NCI-H1694 treated with DMSO at 0.1 percent for 48 hours (cell line): Measurements from ENCODE around the gene FCER1G.

ENCODE experiments used
- DNase-seq: peaks from one replicate; lab custom pipeline; 2025; lab: John Stamatoyannopoulos, UW

The FCER1G gene

DNA sequence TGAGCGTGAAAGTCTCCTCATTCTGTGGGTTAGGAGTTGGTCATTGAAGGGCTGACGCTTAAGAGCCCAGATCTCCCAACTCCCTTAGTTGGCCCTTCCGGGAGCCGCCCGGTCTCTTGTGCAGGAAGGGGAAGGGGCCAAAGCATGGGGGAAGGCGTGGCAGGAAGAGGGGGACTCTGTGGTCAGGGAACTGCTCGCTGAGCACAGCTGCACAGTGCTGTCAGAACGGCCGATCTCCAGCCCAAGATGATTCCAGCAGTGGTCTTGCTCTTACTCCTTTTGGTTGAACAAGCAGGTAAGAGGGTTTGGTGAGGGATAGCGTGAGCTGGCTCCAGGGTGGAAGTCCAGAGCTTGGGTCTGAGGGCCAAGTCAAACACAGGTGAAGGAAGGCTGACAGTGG, at the start of gene FCER1G:
Gene FCER1G, plus strand, starts transcription at position 220 of the 400 bp plus-strand sequence. Its CDS starts 27 bp downstream, at position 247.
- no peak for DNase-seq

GRCh38 chr1:161165742-161166668, 49.1 kb upstream of the FCER1G start, which contains the start of gene PPOX:
TSS of gene PPOX (plus strand) at chr1:161166426. CDS start at chr1:161166848, 422 bp downstream.
- DNase-seq: peak; percentile 99

DNA sequence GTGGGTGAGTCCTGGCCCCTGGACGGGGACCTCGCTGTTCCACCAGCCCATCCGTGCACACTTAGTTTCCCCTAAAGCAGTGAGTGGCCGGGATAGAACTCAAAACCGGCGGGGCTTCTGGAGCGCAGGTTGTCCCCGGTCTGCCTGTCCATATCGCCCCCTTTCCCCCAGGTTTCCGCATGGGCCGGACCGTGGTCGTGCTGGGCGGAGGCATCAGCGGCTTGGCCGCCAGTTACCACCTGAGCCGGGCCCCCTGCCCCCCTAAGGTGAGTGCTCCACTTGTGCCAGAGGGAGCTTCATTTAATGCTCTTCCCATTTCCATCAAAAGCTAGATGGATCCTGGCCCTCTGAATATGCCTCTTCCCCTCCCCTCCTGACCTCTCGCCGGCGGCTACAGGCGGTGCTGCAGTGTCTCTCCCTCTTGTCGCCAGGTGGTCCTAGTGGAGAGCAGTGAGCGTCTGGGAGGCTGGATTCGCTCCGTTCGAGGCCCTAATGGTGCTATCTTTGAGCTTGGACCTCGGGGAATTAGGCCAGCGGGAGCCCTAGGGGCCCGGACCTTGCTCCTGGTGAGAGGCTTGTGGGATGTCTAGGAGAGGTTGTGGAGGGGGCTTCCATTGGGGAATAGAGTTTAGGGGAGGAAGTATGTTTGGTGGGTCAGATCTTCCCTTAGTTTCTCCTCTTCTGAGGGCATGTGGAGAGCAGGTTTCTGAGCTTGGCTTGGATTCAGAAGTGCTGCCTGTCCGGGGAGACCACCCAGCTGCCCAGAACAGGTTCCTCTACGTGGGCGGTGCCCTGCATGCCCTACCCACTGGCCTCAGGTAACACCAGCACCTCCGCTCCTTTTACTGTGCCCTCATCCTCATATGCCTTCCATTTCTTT, 48.2 kb upstream of the FCER1G start:
- DNase-seq: no peak

GRCh38 chr1:161168906-161169305, 46.2 kb upstream of the FCER1G start:
- no peak for DNase-seq

- DNase-seq: no peak
Measured at GRCh38 chr1:161171191-161171590, 43.9 kb upstream of the FCER1G start.

DNA sequence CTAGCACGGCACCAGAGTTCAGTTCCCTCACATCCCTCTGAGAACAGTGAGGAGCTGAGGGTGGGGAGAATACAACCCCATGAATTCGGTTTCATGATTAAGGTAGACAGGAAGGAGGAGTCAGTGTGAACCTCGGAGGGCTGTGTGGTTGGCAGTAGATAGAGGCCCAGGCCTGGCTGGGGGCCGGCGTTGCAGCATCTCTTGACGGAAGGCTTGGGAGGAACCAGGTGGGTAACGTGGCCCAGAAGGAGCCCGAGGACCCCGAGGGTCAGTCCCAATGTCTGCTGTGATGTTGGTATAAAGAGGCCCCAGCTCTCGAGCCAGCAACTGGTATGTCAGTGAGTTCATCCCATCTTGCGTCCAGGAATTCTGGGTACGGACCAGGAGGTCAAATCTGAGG, 43.4 kb upstream of the FCER1G start:
- DNase-seq: no peak

GRCh38 chr1:161172349-161172748, 42.7 kb upstream of the FCER1G start:
- no peak for DNase-seq

GRCh38 chr1:161172776-161173376, 42.2 kb upstream of the FCER1G start:
- DNase-seq: no peak

- no peak for DNase-seq
Measured at GRCh38 chr1:161173711-161174110, 41.4 kb upstream of the FCER1G start.

- no peak for DNase-seq
Measured at GRCh38 chr1:161174911-161175310, 40.2 kb upstream of the FCER1G start.

GRCh38 chr1:161175771-161176453, 39.2 kb upstream of the FCER1G start:
- no peak for DNase-seq

- DNase-seq: no peak
Measured at GRCh38 chr1:161176468-161177111, 38.5 kb upstream of the FCER1G start.

DNA sequence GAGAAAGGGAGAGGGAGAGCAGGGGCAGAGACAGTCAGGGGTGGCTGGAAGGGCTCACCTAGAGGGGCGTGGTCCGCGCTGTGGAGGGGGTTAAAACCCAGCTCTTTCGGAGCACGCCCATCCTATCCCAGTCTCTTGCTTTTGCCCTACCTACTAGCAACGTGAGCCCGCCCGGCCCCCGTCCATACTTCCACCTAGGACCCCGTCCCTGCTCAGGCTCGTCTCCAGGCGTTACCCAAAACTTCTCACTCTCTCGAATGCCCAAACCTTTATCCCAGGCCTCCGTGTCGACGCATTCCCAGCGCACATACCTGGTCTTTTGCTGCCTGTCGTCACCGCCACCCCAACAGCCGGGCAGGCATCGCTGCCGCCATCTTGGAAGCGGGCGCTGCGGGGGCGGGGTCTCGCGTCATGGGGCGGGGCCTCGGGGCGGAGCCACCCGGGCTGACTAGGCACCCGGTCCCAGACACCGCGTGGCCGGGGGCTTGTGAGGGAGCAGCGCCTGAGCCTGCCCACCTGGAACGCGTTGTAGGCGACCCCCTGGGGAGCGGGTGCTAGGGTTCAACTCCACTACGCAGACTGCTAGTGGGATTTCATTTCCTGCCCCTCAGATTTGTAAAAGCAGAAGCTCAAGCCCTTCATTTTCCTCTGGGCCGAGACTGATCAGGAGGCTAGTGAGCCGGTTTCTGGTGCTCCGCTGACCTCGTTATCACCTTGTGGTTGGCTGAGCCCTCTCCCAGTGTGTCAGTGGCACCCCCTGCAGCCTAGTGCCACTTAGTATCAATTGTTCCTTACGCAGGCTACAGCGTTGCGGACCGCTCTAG, 37.8 kb upstream of the FCER1G start, which contains the start of gene B4GALT3:
Gene B4GALT3, minus strand, starts transcription at position 396 of the 824 bp plus-strand sequence. CDS start 1,447 bp downstream, outside the sequence.
- DNase-seq: peak; percentile 64

DNA sequence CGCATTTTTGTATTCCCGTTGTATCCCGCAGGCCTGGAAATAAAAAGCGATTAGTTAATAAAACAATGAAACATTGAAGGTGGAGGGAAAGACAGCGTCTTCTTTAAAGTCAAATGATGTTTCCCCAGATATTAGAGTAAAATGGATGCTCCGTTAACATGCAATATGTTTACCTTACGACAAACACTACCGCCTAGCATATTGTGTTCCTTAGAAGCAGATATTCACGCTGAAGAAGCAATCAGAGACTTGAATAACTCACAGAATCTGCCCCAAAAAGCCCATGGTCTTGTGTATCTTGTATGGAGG, 37.2 kb upstream of the FCER1G start:
- peak; percentile 46 for DNase-seq

DNA sequence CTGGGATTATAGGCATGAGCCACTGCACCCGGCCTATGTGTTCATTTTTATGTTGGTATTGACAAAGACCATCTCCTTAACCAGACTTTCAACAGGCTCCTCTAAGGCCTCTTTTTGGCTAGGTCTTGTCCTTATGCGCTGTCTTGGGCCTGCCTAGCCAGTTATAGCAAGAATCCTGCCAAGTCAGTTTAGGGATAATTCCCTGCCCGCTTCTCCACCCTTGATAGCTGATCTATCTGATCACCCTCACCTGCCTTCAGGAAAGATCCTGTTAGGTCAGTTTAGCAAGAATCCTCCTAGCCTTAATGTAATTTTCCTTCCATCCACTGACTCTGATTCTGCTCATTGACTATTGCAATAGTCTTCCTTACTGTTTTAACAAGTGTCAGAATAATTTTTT, 35.4 kb upstream of the FCER1G start:
- DNase-seq: no peak

DNA sequence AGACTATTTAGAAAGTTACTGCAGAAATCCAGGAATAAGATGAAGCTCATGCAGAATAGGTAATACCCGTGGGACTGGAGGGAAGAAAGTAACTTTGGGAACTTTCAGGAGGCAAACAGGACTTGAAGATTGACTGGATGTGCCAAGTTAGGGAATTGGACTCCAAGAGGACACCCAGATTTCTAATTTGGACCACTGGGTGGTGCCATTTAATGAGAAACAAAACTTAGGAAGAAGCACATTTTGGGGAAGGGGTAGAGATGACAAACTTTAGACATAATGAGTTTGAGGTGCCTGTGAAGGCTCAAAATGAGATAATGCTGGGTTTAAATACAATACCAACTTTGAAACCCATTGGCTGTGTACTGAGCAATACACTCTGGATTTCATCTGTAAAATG, 34.5 kb upstream of the FCER1G start:
- peak; percentile 12 for DNase-seq

- DNase-seq: no peak
Measured at GRCh38 chr1:161182214-161182613, 32.9 kb upstream of the FCER1G start.

- DNase-seq: peak; percentile 96
Measured at GRCh38 chr1:161185282-161185682, 29.8 kb upstream of the FCER1G start.

DNA sequence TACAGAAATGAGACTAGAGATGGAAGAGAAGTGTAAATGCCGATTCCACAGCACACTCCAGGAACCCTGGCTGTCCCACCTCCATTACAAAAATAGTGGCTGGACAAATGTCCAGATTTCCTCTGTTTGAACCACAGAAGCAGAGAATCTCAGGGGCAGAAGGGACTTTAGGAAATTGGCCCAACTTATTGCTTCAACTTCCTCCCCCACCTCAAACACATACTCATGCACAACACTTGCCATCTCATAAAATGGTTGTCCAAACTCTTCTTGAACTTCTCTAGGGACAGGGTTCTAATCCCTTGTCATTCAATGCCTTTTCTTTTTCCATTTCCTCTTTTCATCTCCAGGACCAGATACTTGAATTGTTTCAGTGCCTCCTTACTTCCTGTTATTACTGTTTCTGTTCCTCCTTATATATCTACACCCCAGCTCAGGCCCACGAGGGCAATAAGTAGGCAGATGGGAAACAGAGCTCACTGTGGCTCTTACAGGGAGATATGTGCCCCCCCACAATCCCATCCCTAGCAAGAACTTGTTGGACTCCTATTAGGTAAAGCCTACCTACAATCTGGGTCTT, 29.3 kb upstream of the FCER1G start:
- peak; percentile 32 for DNase-seq

- DNase-seq: no peak
Measured at GRCh38 chr1:161187311-161187710, 27.8 kb upstream of the FCER1G start.
